ENCODE data around the gene MCF2L.

MCF2L gene

GRCh38 chr13:112962911-112963625 lies 5.9 kb upstream of the MCF2L start:
- no peak for DNase-seq (ENCODE audit: low read depth in 2 of 2)

GRCh38 chr13:112963641-112964040 lies 5.4 kb upstream of the MCF2L start:
- no peak for DNase-seq (ENCODE audit: low read depth in 2 of 2)

- no peak for DNase-seq (ENCODE audit: low read depth in 2 of 2)
These were observed 4.0 kb upstream of the MCF2L start for GRCh38 chr13:112964971-112965492.

- DNase-seq (ENCODE audit: low read depth in 2 of 2), result no peak
These were observed 3.4 kb upstream of the MCF2L start for GRCh38 chr13:112965573-112966115.

GRCh38 chr13:112966776-112967175 lies 2.2 kb upstream of the MCF2L start:
- DNase-seq (ENCODE audit: low read depth in 2 of 2), result no peak

GRCh38 chr13:112967686-112968379 lies 1.2 kb upstream of the MCF2L start:
- DNase-seq (ENCODE audit: low read depth in 2 of 2), result no peak

- DNase-seq (ENCODE audit: low read depth in 2 of 2), result peak; percentile 9 to 24
These were observed 569 bp upstream of the MCF2L start for GRCh38 chr13:112968380-112968909.

- no peak for DNase-seq (ENCODE audit: low read depth in 2 of 2)
These were observed 801 bp downstream of the MCF2L start for GRCh38 chr13:112969692-112970338.

GRCh38 chr13:112970552-112971287 lies 1.7 kb downstream of the MCF2L start:
- DNase-seq (ENCODE audit: low read depth in 2 of 2), result no peak

- DNase-seq (ENCODE audit: low read depth in 2 of 2), result no peak
These were observed 2.3 kb downstream of the MCF2L start for GRCh38 chr13:112971288-112971643.

- no peak for DNase-seq (ENCODE audit: low read depth in 2 of 2)
These were observed 3.2 kb downstream of the MCF2L start for GRCh38 chr13:112972258-112972657.

- no peak for DNase-seq (ENCODE audit: low read depth in 2 of 2)
These were observed 4.0 kb downstream of the MCF2L start for GRCh38 chr13:112972867-112973576.

GRCh38 chr13:112973577-112973951 lies 4.5 kb downstream of the MCF2L start:
- no peak for DNase-seq (ENCODE audit: low read depth in 2 of 2)

GRCh38 chr13:112974125-112974524 lies 5.1 kb downstream of the MCF2L start:
- DNase-seq (ENCODE audit: low read depth in 2 of 2), result no peak

- no peak for DNase-seq (ENCODE audit: low read depth in 2 of 2)
These were observed 5.7 kb downstream of the MCF2L start for GRCh38 chr13:112974671-112975070.

- DNase-seq (ENCODE audit: low read depth in 2 of 2), result no peak
These were observed 6.5 kb downstream of the MCF2L start for GRCh38 chr13:112975401-112975939.

- DNase-seq (ENCODE audit: low read depth in 2 of 2), result no peak
These were observed 7.5 kb downstream of the MCF2L start for GRCh38 chr13:112976526-112976925.

GRCh38 chr13:112977091-112977490 lies 8.1 kb downstream of the MCF2L start:
- DNase-seq (ENCODE audit: low read depth in 2 of 2), result no peak

GRCh38 chr13:112977525-112977924 lies 8.5 kb downstream of the MCF2L start:
- no peak for DNase-seq (ENCODE audit: low read depth in 2 of 2)

- no peak for DNase-seq (ENCODE audit: low read depth in 2 of 2)
These were observed 9.8 kb downstream of the MCF2L start for GRCh38 chr13:112978561-112979405.

Data from stimulated activated CD8-positive, alpha-beta memory T cell treated with anti-CD3 and anti-CD28 coated beads, Interleukin-2, amount 100 ng/mL, for 48 hours (primary cell).